ENCODE results near the gene HABP4. TPM values are rescaled to one million over a fixed set of nuclear protein-coding genes. Genes with fewer than 3 reads are reported as not detected.

The HABP4 gene
- total RNA-seq, 2 experiments from 2014 or later, result 17.4 to 19.0 TPM

DNA sequence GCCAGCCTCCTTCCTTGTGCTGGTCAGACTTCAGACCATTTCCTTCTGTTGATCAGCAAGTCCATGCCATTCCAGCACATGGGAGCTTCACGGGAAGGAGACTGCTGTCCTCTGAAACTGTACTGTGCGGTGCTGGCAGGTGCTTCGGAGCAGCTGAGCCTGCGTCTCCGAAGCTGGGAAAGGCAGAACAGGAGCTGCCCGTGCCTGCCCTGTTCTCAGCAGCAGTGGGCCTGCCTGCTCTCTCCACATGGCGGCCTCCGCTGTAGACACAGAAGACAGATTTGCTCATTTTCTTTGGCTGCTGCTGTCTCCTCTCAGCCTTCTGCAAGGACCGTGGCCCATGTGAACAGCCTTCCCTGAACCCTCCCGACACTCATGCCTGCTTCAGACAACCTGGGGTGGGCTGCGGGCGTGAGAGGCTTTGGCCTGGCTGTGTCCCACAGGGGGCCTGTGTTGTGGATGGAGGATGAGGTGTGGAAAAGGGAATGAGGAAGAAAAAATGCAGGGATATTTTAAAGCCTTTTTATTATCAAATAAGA is 43.1 kb downstream of the HABP4 start:
- no peak overlapping the region for H3K4me3 Mint-ChIP-seq
- no peaks in the 10 kb centered on the region for H3K9me3 Mint-ChIP-seq
- H3K27ac Mint-ChIP-seq, result no peak overlapping the region
- no peak for DNase-seq
- H3K4me1 Mint-ChIP-seq (ENCODE audit: low read depth), result peaks cover 13% of the 10 kb centered on the region
- H3K36me3 Mint-ChIP-seq, result peaks cover 27% of the 10 kb centered on the region
- H3K27me3 Mint-ChIP-seq, result no peaks in the 10 kb centered on the region
- intact Hi-C loops (cut with micrococcal nuclease), result no loop called here
- ChIA-PET POLR2A (no interaction called here), CTCF (interaction anchor here (1.9 kb wide), 1 partner anchor 74 kb away, joined by 7 read pairs; no protein-coding TSS in a partner anchor)

GRCh38 chr9:96493757-96494156 is 43.8 kb downstream of the HABP4 start:
- H3K4me3 Mint-ChIP-seq, result no peak overlapping the region
- H3K9me3 Mint-ChIP-seq, result no peaks in the 10 kb centered on the region
- ChIA-PET POLR2A (no interaction called here), CTCF (no interaction called here)
- H3K36me3 Mint-ChIP-seq, result peaks cover 20% of the 10 kb centered on the region
- H3K27me3 Mint-ChIP-seq, result no peaks in the 10 kb centered on the region
- DNase-seq, result no peak
- H3K4me1 Mint-ChIP-seq (ENCODE audit: low read depth), result peaks cover 13% of the 10 kb centered on the region
- intact Hi-C loops (cut with micrococcal nuclease), result no loop called here
- no peak overlapping the region for H3K27ac Mint-ChIP-seq

DNA sequence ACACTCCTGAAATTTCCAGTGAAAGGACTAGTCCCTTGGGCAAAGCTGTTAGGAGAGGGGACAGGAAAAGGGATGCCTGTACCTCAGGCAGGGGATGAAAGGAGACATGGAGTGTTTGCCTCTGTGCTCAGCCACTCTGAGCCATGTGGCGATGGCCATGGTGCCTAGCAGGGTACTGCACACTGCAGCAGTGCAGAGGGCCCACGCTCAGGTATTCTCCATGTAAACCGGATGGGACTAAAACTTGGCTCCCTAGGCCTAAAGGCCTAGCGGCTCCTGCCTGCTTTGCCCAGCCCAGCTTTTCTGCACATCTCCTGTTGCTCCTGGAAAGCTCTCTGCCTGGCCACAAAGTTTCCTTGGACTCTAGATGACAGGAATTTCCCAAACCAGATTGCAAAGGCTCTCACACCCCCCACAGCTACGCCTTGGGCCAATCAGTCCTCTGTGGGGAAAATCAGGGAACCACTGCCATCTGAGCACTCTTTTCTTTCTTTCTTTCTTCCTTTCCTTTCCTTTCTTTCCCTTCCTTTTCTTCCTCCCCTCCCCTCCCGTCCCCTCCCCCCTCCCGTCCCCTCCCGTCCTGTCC is 44.3 kb downstream of the HABP4 start:
- Mint-ChIP-seq H3K36me3 (peaks cover 18% of the 10 kb centered on the region), H3K9me3 (no peaks in the 10 kb centered on the region), H3K4me3 (no peak overlapping the region), H3K4me1 (ENCODE audit: low read depth) (peaks cover 13% of the 10 kb centered on the region), H3K27ac (no peak overlapping the region), H3K27me3 (no peaks in the 10 kb centered on the region)
- POLR2A ChIA-PET, result no interaction called here
- CTCF ChIA-PET, result no interaction called here
- intact Hi-C loops (cut with micrococcal nuclease), result no loop called here
- DNase-seq, result no peak

- intact Hi-C loops (cut with micrococcal nuclease), result no loop called here
- H3K4me3 Mint-ChIP-seq, result no peak overlapping the region
- ChIA-PET POLR2A (no interaction called here), CTCF (interaction anchor here (1.4 kb wide), 1 partner anchor 71 kb away, joined by 3 read pairs; no protein-coding TSS in a partner anchor)
- H3K4me1 Mint-ChIP-seq (ENCODE audit: low read depth), result peaks cover 13% of the 10 kb centered on the region
- H3K9me3 Mint-ChIP-seq, result no peaks in the 10 kb centered on the region
- no peaks in the 10 kb centered on the region for H3K27me3 Mint-ChIP-seq
- DNase-seq, result no peak
- H3K27ac Mint-ChIP-seq, result no peak overlapping the region
- H3K36me3 Mint-ChIP-seq, result peaks cover 8% of the 10 kb centered on the region
These were observed 45.4 kb downstream of the HABP4 start for GRCh38 chr9:96495341-96495740.

- POLR2A ChIA-PET, result no interaction called here
- CTCF ChIA-PET, result interaction anchor here (1.4 kb wide), 1 partner anchor 70 kb away, joined by 3 read pairs; no protein-coding TSS in a partner anchor
- H3K4me3 Mint-ChIP-seq, result no peak overlapping the region
- intact Hi-C loops (cut with micrococcal nuclease), result no loop called here
- H3K27me3 Mint-ChIP-seq, result no peaks in the 10 kb centered on the region
- peaks cover 2% of the 10 kb centered on the region for H3K36me3 Mint-ChIP-seq
- DNase-seq, result no peak
- H3K27ac Mint-ChIP-seq, result no peak overlapping the region
- no peaks in the 10 kb centered on the region for H3K9me3 Mint-ChIP-seq
- H3K4me1 Mint-ChIP-seq (ENCODE audit: low read depth), result peaks cover 5% of the 10 kb centered on the region
These were observed 46.6 kb downstream of the HABP4 start for GRCh38 chr9:96496368-96497116.

- H3K9me3 Mint-ChIP-seq, result no peaks in the 10 kb centered on the region
- POLR2A ChIA-PET, result no interaction called here
- DNase-seq, result no peak
- no peak overlapping the region for H3K4me3 Mint-ChIP-seq
- H3K4me1 Mint-ChIP-seq (ENCODE audit: low read depth), result no peaks in the 10 kb centered on the region
- H3K27ac Mint-ChIP-seq, result no peak overlapping the region
- CTCF ChIA-PET, result interaction anchor here (1.2 kb wide), 1 partner anchor 55 kb away, joined by 3 read pairs; no protein-coding TSS in a partner anchor
- H3K36me3 Mint-ChIP-seq, result no peaks in the 10 kb centered on the region
- intact Hi-C loops (cut with micrococcal nuclease), result no loop called here
- H3K27me3 Mint-ChIP-seq, result no peaks in the 10 kb centered on the region
These were observed 47.1 kb downstream of the HABP4 start for GRCh38 chr9:96497117-96497399.

DNA sequence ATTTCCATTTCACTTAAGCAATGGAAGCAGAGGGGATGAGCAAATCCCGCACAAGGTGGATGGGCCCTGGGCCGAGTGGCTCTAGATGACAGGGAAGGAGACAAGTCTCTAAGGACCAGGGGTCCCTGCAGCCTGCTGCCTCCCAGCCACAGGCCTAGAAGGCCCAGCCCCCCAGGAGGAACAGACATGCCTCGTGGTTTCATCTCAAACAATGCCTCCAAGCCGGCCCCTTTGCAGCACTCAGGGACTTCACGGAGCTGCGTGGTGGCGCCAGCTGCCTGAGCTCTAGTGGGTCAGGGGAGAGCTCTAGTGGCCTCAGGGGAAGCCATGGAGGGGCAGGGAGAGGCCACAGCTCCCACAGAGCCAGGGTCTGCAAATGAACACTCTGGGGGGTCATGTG is 48.8 kb downstream of the HABP4 start:
- no peak overlapping the region for H3K27ac Mint-ChIP-seq
- no peak overlapping the region for H3K4me3 Mint-ChIP-seq
- no peak for DNase-seq
- H3K27me3 Mint-ChIP-seq, result no peaks in the 10 kb centered on the region
- no peaks in the 10 kb centered on the region for H3K9me3 Mint-ChIP-seq
- ChIA-PET POLR2A (no interaction called here), CTCF (no interaction called here)
- intact Hi-C loops (cut with micrococcal nuclease), result no loop called here
- H3K36me3 Mint-ChIP-seq, result no peaks in the 10 kb centered on the region
- H3K4me1 Mint-ChIP-seq (ENCODE audit: low read depth), result no peaks in the 10 kb centered on the region

DNA sequence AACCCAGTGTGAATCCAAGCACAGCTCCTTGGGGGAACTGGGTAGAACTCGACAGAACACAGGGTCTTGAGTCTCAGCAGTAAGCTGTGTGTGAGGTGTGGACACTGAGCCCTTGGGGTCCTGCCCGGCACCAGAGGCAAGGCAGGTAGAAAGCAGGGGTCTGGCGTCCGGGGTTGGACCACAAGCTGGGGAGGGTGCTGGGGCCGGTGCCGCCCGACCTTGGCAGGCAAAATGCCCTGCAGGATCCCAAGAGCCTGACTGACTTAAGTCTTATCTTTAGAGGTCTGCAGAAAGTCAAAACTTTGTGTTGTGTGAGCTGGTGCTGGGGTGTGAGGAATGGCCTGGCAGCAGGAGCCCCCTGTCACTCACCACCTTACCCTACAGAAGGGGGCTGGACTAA is 49.3 kb downstream of the HABP4 start:
- H3K4me3 Mint-ChIP-seq, result no peak overlapping the region
- no peaks in the 10 kb centered on the region for H3K9me3 Mint-ChIP-seq
- ChIA-PET CTCF (no interaction called here), POLR2A (no interaction called here)
- no peak overlapping the region for H3K27ac Mint-ChIP-seq
- no peaks in the 10 kb centered on the region for H3K36me3 Mint-ChIP-seq
- no peak for DNase-seq
- intact Hi-C loops (cut with micrococcal nuclease), result no loop called here
- H3K4me1 Mint-ChIP-seq (ENCODE audit: low read depth), result no peaks in the 10 kb centered on the region
- H3K27me3 Mint-ChIP-seq, result no peaks in the 10 kb centered on the region

- intact Hi-C loops (cut with micrococcal nuclease), result no loop called here
- Mint-ChIP-seq H3K27ac (no peak overlapping the region), H3K27me3 (no peaks in the 10 kb centered on the region), H3K9me3 (no peaks in the 10 kb centered on the region), H3K36me3 (no peaks in the 10 kb centered on the region), H3K4me1 (ENCODE audit: low read depth) (no peaks in the 10 kb centered on the region), H3K4me3 (no peak overlapping the region)
- CTCF ChIA-PET, result interaction anchor here (0.6 kb wide), 1 partner anchor 59 kb away, joined by 3 read pairs; no protein-coding TSS in a partner anchor
- POLR2A ChIA-PET, result no interaction called here
- no peak for DNase-seq
These were observed 51.0 kb downstream of the HABP4 start for GRCh38 chr9:96500696-96501632.

DNA sequence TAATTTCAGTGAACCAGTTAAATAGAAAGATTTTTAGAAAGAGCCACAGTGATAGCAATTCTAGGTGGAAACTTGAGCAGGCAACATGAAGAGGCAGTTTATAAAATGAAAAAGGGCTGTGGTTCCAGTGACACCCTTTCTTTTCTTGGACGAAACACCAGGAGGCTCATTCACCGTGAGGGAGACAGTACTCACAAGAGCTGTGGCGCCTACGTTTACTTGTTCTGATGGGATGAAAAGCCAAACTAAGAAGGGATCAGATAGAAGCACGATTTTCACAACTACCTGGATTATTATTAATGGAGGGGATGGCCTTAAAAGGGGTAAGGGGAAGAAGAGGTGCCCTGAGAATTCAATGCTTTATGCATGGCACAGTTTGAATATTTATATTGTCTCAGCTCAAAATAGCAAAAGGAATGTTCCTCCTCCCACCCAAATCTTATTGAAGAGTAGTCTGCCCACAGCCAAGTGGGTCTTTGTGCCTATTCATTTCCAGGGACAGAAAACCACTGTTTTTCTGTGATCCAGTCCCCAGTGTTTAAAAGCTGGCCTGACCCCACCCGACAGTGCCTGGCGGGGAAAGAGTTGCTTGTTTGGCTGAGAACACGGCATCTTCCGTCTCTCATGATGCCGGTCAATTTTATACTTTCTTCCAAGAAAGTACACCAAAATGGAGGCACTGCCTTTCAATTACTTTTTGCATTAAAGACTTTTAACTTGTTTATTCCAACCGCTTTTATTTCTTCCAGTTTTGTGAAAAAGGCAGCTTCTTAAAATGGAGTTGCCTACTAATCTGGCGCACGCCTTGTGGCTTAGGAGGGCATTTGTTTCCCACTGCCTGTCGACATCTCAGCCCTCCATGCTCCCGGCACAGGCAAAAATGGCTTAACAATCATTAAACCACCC is 51.9 kb downstream of the HABP4 start:
- ChIA-PET CTCF (interaction anchor here (0.6 kb wide), 1 partner anchor 60 kb away, joined by 3 read pairs; no protein-coding TSS in a partner anchor), POLR2A (no interaction called here)
- intact Hi-C loops (cut with micrococcal nuclease), result no loop called here
- no peaks in the 10 kb centered on the region for H3K9me3 Mint-ChIP-seq
- no peaks in the 10 kb centered on the region for H3K36me3 Mint-ChIP-seq
- no peak for DNase-seq
- H3K27ac Mint-ChIP-seq, result no peak overlapping the region
- no peaks in the 10 kb centered on the region for H3K4me1 Mint-ChIP-seq (ENCODE audit: low read depth)
- H3K27me3 Mint-ChIP-seq, result no peaks in the 10 kb centered on the region
- no peak overlapping the region for H3K4me3 Mint-ChIP-seq

GRCh38 chr9:96502539-96503373 is 52.8 kb downstream of the HABP4 start:
- Mint-ChIP-seq H3K9me3 (no peaks in the 10 kb centered on the region), H3K27me3 (no peaks in the 10 kb centered on the region), H3K36me3 (no peaks in the 10 kb centered on the region), H3K4me3 (no peak overlapping the region), H3K27ac (no peak overlapping the region), H3K4me1 (ENCODE audit: low read depth) (no peaks in the 10 kb centered on the region)
- ChIA-PET CTCF (no interaction called here), POLR2A (no interaction called here)
- intact Hi-C loops (cut with micrococcal nuclease), result no loop called here
- no peak for DNase-seq

Data from activated CD4-positive, alpha-beta memory T cell treated with anti-CD3 and anti-CD28 coated beads for 36 hours (primary cell).